ENCODE measurements around the gene ZNF521.

ZNF521 gene

DNA sequence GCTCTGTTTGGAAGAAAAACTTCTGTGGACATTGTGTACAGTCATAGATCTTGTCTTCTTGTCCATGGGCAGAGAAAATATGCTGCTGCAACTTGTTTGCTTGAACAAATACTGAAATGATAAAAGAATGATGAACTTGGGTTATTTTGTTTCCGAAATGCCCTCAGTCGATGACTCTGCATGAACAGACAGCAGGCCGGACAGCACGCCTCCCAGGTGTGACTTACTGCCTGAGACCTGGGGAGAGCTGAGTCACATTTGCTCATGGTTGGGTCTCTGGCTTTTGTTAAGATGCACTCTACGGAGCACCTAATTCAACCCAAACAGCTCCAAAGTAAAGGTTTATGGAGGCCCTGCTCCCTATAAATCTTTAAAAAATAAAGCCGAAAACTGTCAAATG lies 262.5 kb downstream of the ZNF521 start:
- TF ChIP-seq ZNF274 (IDR thresholded peaks at IDR 0.05; ENCODE audit: low read depth, low read length): no peak

DNA sequence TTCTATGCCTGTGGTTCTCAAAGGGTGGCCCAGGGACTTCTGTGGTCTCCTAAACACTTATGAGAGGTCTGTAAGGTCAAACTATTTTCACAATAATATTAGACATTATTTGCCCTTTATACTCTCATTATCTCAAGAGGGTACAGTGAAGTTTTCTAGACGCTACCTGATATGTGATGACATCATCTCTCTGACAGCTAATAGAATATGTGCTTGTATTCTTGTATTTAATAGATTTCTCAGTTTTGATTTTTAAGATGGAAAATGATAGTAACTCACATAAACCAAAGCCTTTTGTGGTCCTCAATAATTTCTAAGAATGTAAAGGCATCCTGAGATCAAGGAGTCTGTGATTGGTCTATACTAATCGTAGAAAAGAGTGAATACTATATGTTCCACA lies 265.1 kb downstream of the ZNF521 start:
- no peak for TF ChIP-seq ZNF274 (IDR thresholded peaks at IDR 0.05; ENCODE audit: low read depth, low read length)

More for the DNA sequence above, 262.5 kb downstream of the ZNF521 start:
- H3K4me3 ChIP-seq (ENCODE audit: low read length): no peak overlapping the region

DNA sequence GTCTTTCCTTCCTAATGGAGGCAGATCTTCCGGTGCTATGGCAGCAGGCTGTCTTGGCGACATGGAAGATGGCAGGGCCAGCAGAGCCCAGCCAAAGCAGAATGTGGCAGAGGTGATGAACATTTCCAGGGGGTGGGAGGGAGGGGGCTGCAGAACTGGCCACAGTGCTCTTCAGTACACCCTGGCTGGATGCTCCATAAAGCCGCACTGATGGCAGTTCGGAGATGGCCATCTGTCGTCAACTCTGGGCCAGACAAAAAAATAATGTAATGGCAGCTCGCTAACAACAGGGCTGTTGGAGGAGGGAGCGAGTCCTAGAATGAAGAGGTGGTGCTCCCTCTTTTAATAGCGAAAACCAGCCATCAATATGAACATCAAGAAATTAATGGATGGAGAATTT lies 271.0 kb downstream of the ZNF521 start:
- H3K4me3 ChIP-seq (ENCODE audit: low read length): no peak overlapping the region
- no peak for TF ChIP-seq ZNF274 (IDR thresholded peaks at IDR 0.05; ENCODE audit: low read depth, low read length)

More for the DNA sequence above, 265.1 kb downstream of the ZNF521 start:
- H3K4me3 ChIP-seq (ENCODE audit: low read length): no peak overlapping the region

DNA sequence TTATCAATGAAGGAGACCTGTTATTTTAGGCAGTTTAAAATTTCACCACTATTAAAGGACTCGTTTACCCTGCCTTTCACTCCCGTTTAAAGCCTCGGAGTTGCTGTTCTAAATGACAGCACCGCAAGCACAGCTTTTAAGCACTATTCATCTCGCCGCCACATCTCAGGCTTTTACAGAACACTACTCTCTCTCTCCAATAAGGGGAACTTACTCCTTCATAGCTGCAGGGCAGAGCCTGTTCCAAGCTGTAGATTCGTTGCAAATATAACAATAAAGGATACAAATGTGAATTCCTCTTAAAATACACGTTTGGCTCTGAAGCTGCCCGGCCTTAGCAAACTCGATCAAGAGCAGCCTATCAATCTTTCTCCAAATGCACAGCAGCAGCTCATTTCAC lies 271.8 kb downstream of the ZNF521 start:
- no peak for TF ChIP-seq ZNF274 (IDR thresholded peaks at IDR 0.05; ENCODE audit: low read depth, low read length)

DNA sequence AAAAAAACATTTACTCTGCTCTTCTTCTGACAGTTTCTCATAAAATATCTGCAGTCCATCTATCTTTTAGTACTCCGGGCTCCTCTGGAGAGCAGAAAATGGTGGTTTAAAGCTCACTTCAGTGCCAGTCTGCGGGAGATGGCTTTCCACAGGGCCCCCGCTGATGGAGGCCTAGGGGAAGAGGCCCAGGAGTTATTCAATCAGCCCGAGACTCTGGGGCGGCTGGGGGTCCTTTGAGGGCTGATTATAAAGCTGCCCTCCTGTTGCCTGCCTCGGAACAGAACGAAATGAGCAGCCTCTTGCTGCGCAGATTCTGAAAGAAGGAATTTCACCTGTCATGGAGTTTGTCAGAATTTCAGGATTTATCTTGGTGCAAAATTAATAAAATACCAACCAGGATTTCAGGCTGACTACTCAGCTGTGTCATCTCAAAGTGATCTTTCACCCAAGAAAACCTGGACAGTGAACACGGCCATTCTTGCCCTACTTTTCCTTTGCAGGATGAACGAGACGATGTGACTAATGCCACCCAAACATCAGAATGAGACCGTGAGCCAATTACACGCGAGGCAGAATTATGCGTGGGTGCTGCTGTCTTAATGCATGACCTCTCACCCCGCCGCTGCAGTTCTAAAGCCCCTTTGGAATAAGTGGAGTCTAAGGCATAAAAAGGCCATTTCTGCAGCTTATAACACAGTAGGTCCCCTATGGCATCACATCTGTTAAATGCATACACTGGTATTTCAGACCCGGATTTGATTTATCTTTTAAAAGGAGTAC lies 273.8 kb downstream of the ZNF521 start:
- no peak for TF ChIP-seq ZNF274 (IDR thresholded peaks at IDR 0.05; ENCODE audit: low read depth, low read length)
- H3K4me3 ChIP-seq (ENCODE audit: low read length): no peak overlapping the region

More for the DNA sequence above, 271.8 kb downstream of the ZNF521 start:
- H3K4me3 ChIP-seq (ENCODE audit: low read length): no peak overlapping the region

DNA sequence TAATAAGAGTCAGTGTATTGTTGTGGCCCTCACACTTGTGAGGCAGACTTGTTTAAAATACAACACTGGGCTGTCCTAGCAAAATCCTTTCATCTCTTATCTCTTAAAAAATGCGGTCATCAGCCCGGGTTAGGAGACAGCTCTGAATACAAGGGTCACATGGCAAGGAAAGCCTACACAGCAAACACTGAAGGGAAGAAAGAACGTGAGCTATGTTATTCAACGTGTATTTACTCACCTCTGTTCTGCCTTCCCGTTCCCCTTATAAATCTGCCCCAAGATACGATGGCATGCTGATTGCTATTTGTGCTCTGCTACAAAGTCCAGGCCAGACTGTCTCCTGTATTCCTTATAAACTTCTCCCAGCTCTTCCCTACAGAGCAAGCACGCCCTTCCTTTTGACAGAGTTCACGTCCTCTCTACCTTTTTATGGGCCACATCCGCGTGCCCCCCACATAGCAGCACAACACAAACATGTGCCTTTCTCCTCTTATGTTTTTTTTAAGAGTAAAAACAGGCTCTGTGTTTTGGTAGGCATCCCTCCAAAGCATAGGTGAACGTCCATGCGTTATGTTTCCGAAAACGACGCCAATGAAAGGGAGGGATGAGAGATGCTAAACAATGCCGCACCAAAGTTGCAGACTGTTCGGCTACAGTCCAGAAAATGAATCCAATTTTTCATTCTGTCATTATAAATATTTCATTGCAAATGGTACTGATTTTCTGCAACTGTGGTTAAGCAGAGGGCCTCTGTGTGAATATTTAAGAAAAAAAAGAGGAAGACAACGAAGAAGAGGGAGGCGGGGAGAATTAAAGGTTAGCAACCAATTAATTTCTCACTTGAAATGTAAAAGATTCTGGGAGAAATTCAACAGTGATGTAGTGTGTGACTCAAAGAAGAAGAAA lies 274.7 kb downstream of the ZNF521 start:
- TF ChIP-seq ZNF274 (IDR thresholded peaks at IDR 0.05; ENCODE audit: low read depth, low read length): no peak
- no peak overlapping the region for H3K4me3 ChIP-seq (ENCODE audit: low read length)

DNA sequence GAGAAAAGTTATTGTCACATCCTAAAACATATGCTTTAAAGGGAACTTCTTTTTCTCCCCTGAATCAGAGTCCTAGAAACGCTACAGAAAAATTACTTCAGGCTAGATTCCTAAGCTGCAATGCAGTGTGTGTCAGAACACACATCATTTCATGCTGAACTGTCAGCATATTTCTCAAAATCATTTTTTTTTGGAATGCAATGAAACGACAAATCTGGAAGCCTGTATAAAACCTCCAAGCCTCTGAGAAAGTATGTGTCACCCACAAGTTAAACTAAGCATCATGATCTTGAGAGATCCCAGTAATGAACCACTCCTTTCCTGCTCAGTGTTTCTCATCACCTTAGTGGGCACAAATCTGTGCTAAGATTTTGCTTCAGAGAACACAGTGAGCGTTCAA lies 276.2 kb downstream of the ZNF521 start:
- no peak for TF ChIP-seq ZNF274 (IDR thresholded peaks at IDR 0.05; ENCODE audit: low read depth, low read length)
- H3K4me3 ChIP-seq (ENCODE audit: low read length): no peak overlapping the region

DNA sequence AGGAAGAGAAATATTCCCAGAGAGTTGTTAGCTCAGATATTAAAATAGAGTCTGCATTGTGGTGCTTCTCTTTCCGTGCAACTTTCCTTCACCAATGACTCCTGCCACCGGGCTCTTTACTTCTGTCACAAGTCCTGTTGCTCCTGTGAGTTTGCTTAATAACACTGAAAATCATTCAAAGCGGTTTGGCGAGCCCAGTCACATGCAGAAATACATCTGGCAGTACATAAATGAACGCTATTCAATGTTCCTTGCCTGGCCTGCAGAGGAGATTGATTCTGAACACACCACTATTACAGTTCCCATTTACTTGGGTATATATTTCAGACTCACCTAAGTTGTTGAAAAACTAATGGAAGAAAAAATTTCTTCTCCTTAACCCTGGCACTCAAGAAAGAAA lies 276.6 kb downstream of the ZNF521 start:
- no peak for TF ChIP-seq ZNF274 (IDR thresholded peaks at IDR 0.05; ENCODE audit: low read depth, low read length)

DNA sequence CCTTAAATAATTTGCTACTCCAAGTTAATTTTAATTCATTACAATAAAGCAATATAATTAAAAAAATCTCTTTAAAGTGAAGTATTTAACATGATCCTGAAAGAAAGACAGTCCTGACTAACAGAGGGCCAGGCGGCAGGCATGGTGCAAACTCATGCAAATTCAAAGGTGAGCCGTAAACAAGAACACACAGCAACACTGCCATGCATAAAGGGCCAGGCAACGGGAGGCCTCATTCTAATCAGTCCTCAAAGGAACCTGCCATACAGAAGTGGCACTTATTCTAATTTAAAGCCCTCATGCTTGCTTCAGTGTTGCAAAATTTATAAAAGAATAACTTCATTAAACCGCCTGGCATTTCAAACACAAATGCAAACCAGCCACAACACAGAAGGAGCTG lies 277.0 kb downstream of the ZNF521 start:
- TF ChIP-seq ZNF274 (IDR thresholded peaks at IDR 0.05; ENCODE audit: low read depth, low read length): no peak
- H3K4me3 ChIP-seq (ENCODE audit: low read length): no peak overlapping the region

More for the DNA sequence above, 276.6 kb downstream of the ZNF521 start:
- no peak overlapping the region for H3K4me3 ChIP-seq (ENCODE audit: low read length)

DNA sequence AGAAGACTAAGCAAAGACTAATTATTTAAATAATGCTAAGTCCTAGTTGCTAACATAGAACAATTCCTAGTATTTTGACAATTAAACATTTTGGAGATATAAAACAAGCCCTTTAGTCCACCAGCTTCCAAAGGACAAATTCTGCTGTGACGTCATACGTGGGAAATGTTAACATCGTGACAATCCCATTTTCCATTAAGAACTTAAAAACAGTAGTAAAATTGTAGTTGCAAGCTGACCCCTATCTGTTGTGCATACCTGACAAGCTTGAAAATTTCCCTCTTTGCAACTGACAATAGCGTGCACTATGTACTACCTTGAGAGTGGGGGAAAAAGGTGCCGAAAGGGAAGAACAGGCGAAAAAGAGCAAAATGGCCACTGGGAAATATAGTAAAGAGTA lies 279.8 kb downstream of the ZNF521 start:
- H3K4me3 ChIP-seq (ENCODE audit: low read length): no peak overlapping the region
- TF ChIP-seq ZNF274 (IDR thresholded peaks at IDR 0.05; ENCODE audit: low read depth, low read length): no peak

DNA sequence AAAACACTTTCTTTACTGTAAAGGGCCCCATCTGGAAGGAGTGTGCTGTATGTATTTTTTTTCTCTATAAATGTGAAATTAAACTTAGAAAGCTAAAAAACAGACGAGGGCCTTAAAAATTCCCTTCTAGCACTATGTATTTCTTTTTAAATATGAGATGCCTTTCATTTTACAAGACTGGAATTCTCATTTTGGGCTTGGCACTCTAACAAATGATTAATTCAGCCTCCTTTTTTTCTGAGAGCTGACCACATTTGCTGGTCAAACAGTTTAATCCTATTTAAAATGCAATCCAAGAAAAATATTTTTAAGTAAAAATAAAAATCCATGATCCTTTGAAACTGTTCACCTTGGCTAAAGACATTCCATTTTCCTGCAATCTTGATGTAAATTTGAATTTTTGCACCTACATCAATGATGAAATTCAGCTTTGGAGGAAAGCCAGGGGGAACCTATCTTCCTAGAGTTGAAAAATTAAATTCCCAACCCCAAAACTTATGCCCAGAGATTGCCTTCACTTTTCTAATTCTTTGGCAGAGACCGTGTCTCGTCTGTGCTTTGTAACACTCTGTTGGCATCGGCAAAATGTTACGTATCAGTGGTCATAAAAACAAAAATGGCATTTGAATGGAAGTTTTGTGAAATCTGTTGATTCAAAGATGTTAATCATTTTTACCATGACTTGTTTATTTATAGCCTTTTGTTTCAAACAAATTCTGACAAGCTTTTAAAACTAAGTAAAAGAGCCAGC lies 284.5 kb downstream of the ZNF521 start:
- TF ChIP-seq ZNF274 (IDR thresholded peaks at IDR 0.05; ENCODE audit: low read depth, low read length): no peak
- no peak overlapping the region for H3K4me3 ChIP-seq (ENCODE audit: low read length)

DNA sequence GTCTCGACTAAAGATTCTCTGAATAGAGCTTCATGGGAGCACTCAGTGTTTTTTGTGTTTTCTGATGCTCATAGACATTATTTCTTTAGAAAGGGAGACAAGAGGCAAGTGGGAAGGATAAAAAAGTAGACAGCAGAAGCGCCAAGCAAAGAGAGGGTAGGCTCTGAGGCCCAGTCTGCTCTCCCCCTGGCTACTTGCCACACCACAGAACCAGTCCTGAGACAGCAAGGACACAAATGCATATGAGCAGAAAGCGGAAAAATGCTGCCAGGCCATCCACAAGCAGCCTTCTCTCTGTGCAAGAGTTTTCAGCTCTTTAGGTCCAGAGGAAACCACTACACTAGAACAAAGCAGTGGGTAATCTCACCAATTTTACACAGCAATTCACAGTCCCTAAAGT lies 285.4 kb downstream of the ZNF521 start:
- no peak for TF ChIP-seq ZNF274 (IDR thresholded peaks at IDR 0.05; ENCODE audit: low read depth, low read length)

DNA sequence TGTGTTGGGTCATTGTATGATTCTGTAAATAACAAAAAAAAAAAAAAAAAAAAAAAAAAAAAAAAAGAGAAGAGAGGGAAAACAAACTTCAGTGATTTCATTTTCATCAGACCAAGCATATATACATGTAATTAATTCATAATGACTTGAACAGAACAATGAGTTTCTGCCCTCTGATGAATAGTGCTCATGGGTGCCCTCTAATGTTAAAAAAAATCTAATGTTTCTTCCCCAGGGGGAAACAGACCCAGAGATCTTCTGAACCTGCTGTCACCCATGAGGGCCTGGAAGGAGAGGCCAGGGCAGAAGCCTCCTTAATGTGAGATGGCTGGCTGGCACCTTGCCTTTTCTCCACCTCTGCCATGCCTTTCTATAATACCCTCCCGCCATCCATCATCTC lies 289.2 kb downstream of the ZNF521 start:
- H3K4me3 ChIP-seq (ENCODE audit: low read length): no peak overlapping the region
- TF ChIP-seq ZNF274 (IDR thresholded peaks at IDR 0.05; ENCODE audit: low read depth, low read length): no peak

More for the DNA sequence above, 285.4 kb downstream of the ZNF521 start:
- H3K4me3 ChIP-seq (ENCODE audit: low read length): no peak overlapping the region

DNA sequence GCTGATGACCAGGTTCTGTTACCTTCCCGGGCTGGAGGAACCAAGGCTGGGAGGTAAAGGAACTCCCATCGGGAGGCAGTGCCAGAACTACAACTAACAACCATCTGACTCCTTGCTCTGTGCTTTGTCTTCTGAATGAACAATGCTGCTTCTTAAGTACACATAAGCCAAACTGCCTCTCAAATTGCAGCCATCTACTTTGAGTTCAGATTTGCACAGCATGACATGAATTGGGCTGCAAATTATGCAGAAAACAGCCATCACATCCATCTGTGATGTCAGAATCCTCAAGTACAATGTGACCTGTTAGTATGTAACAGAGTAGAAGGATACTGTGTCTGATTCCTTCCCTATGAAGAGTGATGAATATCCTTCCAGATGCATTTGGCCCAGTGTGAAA lies 290.6 kb downstream of the ZNF521 start:
- TF ChIP-seq ZNF274 (IDR thresholded peaks at IDR 0.05; ENCODE audit: low read depth, low read length): no peak
- H3K4me3 ChIP-seq (ENCODE audit: low read length): no peak overlapping the region
